KOPT-K1 (cell line): ENCODE results near the gene ABLIM1.

Source experiments
- H3K27ac ChIP-seq: fragments of 200-600 bp; sonication (generic); 2 replicates; pipeline ENCODE4 v1.5.1; 2016; ENCODE audit warnings: antibody characterized with exemption, mild to moderate bottlenecking, low read depth, low read length; ENCODE audit not compliant: poor library complexity, severe bottlenecking
- H3K36me3 ChIP-seq: fragments of 200-600 bp; sonication (generic); 2 replicates; pipeline ENCODE4 v1.5.1; 2017; ENCODE audit warnings: antibody characterized with exemption, mild to moderate bottlenecking, low read length, moderate library complexity; ENCODE audit not compliant: insufficient read depth
- H3K9me3 ChIP-seq: fragments of 200-600 bp; sonication (generic); 2 replicates; pipeline ENCODE4 v1.5.1; 2017; ENCODE audit warnings: antibody characterized with exemption, low read length, mild to moderate bottlenecking; ENCODE audit not compliant: insufficient read depth, poor library complexity, severe bottlenecking

The ABLIM1 gene

GRCh38 chr10:114432566-114433093 lies 225.4 kb downstream of the ABLIM1 start:
- Histone ChIP-seq H3K36me3 (0 out of 2 replicates have a peak, but pooled peaks cover 10% of the 10 kb centered on the region), H3K27ac (no peak overlapping the region), H3K9me3 (no peaks in the 10 kb centered on the region)

- no peaks in the 10 kb centered on the region for H3K9me3 ChIP-seq
- no peak overlapping the region for H3K27ac ChIP-seq
- 0 out of 2 replicates have a peak, but pooled peaks cover 6% of the 10 kb centered on the region for H3K36me3 ChIP-seq
Measured at GRCh38 chr10:114431414-114432135, 226.5 kb downstream of the ABLIM1 start.

GRCh38 chr10:114430688-114431413 lies 227.2 kb downstream of the ABLIM1 start:
- Histone ChIP-seq H3K9me3 (no peaks in the 10 kb centered on the region), H3K27ac (no peak overlapping the region), H3K36me3 (0 out of 2 replicates have a peak, but pooled peaks cover 3% of the 10 kb centered on the region)

DNA sequence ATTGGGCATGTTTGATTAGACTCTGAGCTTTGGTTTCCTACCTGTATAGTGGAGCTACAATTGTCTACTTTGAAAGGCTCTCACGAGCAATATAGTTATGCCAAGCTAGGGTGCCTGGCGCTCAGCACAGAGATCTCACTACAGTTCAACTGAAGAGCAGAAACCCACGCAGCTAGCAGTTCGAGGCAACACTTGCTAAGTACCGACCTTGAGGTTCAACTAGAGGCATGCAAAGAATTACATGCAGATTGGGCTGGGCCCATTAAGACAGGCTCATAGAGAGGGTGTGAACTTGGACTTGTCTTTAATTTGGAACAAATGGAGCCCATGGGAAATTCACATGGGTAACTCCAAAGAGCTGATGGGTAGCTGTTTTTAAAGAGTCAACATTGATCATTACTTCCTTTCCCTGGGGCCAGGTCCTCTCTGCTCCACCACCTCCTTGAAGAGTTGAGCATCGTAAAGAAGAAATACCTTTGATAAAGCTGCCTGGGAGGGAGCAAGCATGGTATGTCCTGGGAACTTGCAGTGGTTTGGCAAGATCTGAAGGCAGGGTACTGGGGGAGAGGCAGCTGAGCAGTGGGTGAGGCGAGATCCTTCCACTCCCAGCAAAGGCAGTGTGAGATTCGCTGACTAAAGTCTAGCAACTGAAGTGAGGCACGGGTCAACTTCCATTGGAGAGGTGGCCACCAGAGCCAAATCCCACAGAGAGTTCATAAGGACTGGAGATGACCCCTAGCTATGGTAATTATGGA lies 228.3 kb downstream of the ABLIM1 start:
- Histone ChIP-seq H3K9me3 (no peaks in the 10 kb centered on the region), H3K27ac (no peak overlapping the region), H3K36me3 (0 out of 2 replicates have a peak, but pooled peaks cover 3% of the 10 kb centered on the region)

GRCh38 chr10:114427124-114427852 lies 230.8 kb downstream of the ABLIM1 start:
- Histone ChIP-seq H3K36me3 (no peaks in the 10 kb centered on the region), H3K9me3 (no peaks in the 10 kb centered on the region), H3K27ac (no peak overlapping the region)

- Histone ChIP-seq H3K36me3 (no peaks in the 10 kb centered on the region), H3K27ac (no peak overlapping the region), H3K9me3 (no peaks in the 10 kb centered on the region)
Measured at GRCh38 chr10:114426476-114426875, 231.6 kb downstream of the ABLIM1 start.

GRCh38 chr10:114420811-114421485 lies 237.1 kb downstream of the ABLIM1 start:
- Histone ChIP-seq H3K36me3 (no peaks in the 10 kb centered on the region), H3K27ac (no peak overlapping the region), H3K9me3 (no peaks in the 10 kb centered on the region)

- Histone ChIP-seq H3K27ac (no peak overlapping the region), H3K36me3 (no peaks in the 10 kb centered on the region), H3K9me3 (no peaks in the 10 kb centered on the region)
Measured at GRCh38 chr10:114418109-114418508, 240.0 kb downstream of the ABLIM1 start.

- no peak overlapping the region for H3K27ac ChIP-seq
- no peaks in the 10 kb centered on the region for H3K9me3 ChIP-seq
Measured at GRCh38 chr10:114412907-114413797, 244.9 kb downstream of the ABLIM1 start.

DNA sequence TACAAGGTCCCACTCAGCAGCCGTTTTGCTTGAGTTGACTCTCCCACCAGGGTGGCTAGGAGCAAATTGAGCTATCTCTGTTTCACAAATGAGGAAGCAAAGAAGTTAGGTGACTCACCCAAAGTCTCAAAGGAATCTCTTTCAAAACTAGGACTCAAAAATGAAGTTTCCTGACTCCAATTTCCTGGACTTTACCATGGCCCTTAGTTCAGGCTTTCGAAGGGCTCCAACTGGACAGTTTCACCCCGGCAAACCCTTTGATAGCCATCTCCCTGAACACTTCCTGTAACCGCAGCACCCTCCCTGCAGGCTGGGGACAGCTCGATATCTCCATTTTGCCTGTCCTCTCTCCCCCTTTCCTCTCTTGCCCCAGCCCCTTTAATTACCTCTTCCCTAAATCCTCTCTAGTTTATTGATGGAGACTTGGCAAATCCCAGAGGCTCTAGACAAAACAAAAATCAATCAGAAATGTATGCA lies 249.1 kb downstream of the ABLIM1 start:
- no peaks in the 10 kb centered on the region for H3K9me3 ChIP-seq
- no peak overlapping the region for H3K27ac ChIP-seq

More at GRCh38 chr10:114412907-114413797, 244.9 kb downstream of the ABLIM1 start:
- H3K36me3 ChIP-seq, result no peaks in the 10 kb centered on the region

DNA sequence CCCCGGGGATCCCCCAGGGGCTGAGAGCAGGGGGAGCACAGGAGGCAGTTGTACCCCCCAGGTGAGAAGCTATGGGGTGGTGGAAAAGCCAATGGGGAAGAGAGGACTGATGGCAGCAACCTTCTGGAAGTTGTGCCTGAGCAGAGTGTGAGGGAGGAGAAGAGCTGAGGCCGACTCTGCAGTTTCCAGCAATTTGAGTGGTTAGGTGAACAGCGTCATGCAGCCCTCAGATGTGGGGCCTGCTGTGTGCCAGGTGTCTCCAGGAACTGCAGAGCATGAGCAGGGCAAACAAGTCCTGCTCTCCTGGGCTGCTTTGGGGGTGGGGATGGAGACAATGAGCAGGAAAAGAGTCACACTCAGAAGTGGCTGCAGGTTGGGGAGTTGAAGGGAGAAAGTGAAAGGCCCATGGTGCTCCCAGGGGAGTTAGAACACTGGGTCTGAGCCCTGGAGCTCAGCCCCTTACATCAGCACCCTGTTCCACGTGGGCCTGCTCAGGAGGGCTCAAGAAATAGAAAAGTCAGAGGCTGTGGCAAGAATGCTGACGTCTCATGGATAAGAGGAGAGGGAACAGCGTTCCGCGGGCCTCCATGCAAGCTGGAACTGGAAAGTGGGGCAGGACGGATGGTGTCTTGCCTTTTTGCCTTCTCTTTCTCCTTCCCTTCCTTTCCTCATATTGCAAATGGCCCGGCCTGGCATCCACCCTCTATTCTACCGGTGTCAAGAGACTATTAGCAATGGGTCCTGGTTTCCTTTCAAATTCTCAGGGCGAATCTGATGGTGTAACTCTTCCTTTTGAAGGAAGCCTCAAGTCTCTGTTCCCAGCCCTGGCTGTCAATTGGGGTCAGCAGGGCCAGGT lies 249.7 kb downstream of the ABLIM1 start:
- Histone ChIP-seq H3K36me3 (no peaks in the 10 kb centered on the region), H3K27ac (no peak overlapping the region), H3K9me3 (no peaks in the 10 kb centered on the region)

More for the DNA sequence above, 249.1 kb downstream of the ABLIM1 start:
- no peaks in the 10 kb centered on the region for H3K36me3 ChIP-seq

DNA sequence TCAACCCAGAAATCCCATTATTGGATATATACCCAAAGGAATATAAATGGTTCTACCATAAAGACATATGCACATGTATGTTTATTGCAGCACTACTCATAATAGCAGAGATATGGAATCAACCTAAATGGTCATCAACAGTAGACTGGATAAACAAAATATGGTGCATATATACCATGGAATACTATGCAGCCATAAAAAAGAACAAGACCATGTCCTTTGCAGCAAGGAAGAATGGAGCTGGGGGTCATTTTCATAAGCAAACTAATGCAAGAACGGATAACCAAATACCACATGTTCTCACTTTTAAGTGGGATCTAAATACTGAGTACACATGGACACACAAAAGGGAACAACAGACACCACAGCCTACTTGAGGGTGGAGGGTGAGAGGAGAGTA lies 251.6 kb downstream of the ABLIM1 start:
- Histone ChIP-seq H3K9me3 (no peaks in the 10 kb centered on the region), H3K36me3 (no peaks in the 10 kb centered on the region), H3K27ac (no peak overlapping the region)
